Measurements from ENCODE around the gene H2BK1.

Gene H2BK1

GRCh38 chr7:151206914-151207313 is 3.4 kb downstream of the H2BK1 start:
- Histone ChIP-seq H3K79me2 (ENCODE audit: insufficient read depth, low read length) (no peaks in the 10 kb centered on the region), H3K27ac (ENCODE audit: low read length) (no peak overlapping the region), H3K4me1 (ENCODE audit: insufficient read depth, low read length) (no peaks in the 10 kb centered on the region), H3K27me3 (ENCODE audit: insufficient read depth, low read length, poor library complexity) (peaks cover 12% of the 10 kb centered on the region), H3K9ac (ENCODE audit: low read depth, low read length) (no peak overlapping the region), H3K36me3 (ENCODE audit: insufficient read depth, low read length) (no peaks in the 10 kb centered on the region), H3K4me3 (ENCODE audit: low read depth in 1 of 2, low read length in 2 of 2) (no peak overlapping the region), H2AFZ (ENCODE audit: low read depth, low read length) (no peak overlapping the region), H3K4me2 (ENCODE audit: insufficient read depth, low read length) (no peak overlapping the region), H4K20me1 (ENCODE audit: insufficient read depth, low read length) (peaks cover 9% of the 10 kb centered on the region; the same call in 1 of the 2 replicates), H3K9me3 (ENCODE audit: insufficient read depth, low read length, severe bottlenecking) (no peaks in the 10 kb centered on the region)
- TF ChIP-seq CTCF (IDR thresholded peaks at IDR 0.05; ENCODE audit: borderline replicate concordance, extremely low read depth, low read length, poor library complexity, severe bottlenecking) (no peak), EZH2 (IDR thresholded peaks at IDR 0.05; ENCODE audit: borderline replicate concordance, low read depth, low read length, severe bottlenecking) (no peak)
- ATAC-seq (ENCODE audit: insufficient read depth, low read depth) (no peak), DNase-seq (no peak)

- DNase-seq: no peak
- TF ChIP-seq CTCF (IDR thresholded peaks at IDR 0.05; ENCODE audit: borderline replicate concordance, extremely low read depth, low read length, poor library complexity, severe bottlenecking) (no peak), EZH2 (IDR thresholded peaks at IDR 0.05; ENCODE audit: borderline replicate concordance, low read depth, low read length, severe bottlenecking) (no peak)
- Histone ChIP-seq H3K79me2 (ENCODE audit: insufficient read depth, low read length) (no peaks in the 10 kb centered on the region), H3K27ac (ENCODE audit: low read length) (no peak overlapping the region), H3K4me3 (ENCODE audit: low read depth in 1 of 2, low read length in 2 of 2) (no peak overlapping the region), H3K4me1 (ENCODE audit: insufficient read depth, low read length) (no peaks in the 10 kb centered on the region), H3K9ac (ENCODE audit: low read depth, low read length) (no peak overlapping the region), H3K9me3 (ENCODE audit: insufficient read depth, low read length, severe bottlenecking) (no peaks in the 10 kb centered on the region), H3K27me3 (ENCODE audit: insufficient read depth, low read length, poor library complexity) (peaks cover 19% of the 10 kb centered on the region), H2AFZ (ENCODE audit: low read depth, low read length) (no peak overlapping the region), H3K36me3 (ENCODE audit: insufficient read depth, low read length) (no peaks in the 10 kb centered on the region), H3K4me2 (ENCODE audit: insufficient read depth, low read length) (no peak overlapping the region), H4K20me1 (ENCODE audit: insufficient read depth, low read length) (peaks cover 8% of the 10 kb centered on the region; the same call in 1 of the 2 replicates)
- ATAC-seq (ENCODE audit: insufficient read depth, low read depth): no peak
Measured at GRCh38 chr7:151205730-151206129, 4.6 kb downstream of the H2BK1 start.

GRCh38 chr7:151204383-151205032 is 5.8 kb downstream of the H2BK1 start:
- H3K4me2 ChIP-seq (ENCODE audit: insufficient read depth, low read length): no peak overlapping the region
- TF ChIP-seq EZH2 (IDR thresholded peaks at IDR 0.05; ENCODE audit: borderline replicate concordance, low read depth, low read length, severe bottlenecking) (no peak), CTCF (IDR thresholded peaks at IDR 0.05; ENCODE audit: borderline replicate concordance, extremely low read depth, low read length, poor library complexity, severe bottlenecking) (no peak)
- H3K27me3 ChIP-seq (ENCODE audit: insufficient read depth, low read length, poor library complexity): peaks cover 22% of the 10 kb centered on the region
- H3K9ac ChIP-seq (ENCODE audit: low read depth, low read length): no peak overlapping the region
- DNase-seq: no peak
- H3K79me2 ChIP-seq (ENCODE audit: insufficient read depth, low read length): no peaks in the 10 kb centered on the region
- H3K4me3 ChIP-seq (ENCODE audit: low read depth in 1 of 2, low read length in 2 of 2): no peak overlapping the region
- no peaks in the 10 kb centered on the region for H3K36me3 ChIP-seq (ENCODE audit: insufficient read depth, low read length)
- no peak overlapping the region for H3K27ac ChIP-seq (ENCODE audit: low read length)
- H3K9me3 ChIP-seq (ENCODE audit: insufficient read depth, low read length, severe bottlenecking): no peaks in the 10 kb centered on the region
- 0 out of 2 replicates have a peak, but pooled peaks cover 5% of the 10 kb centered on the region for H4K20me1 ChIP-seq (ENCODE audit: insufficient read depth, low read length)
- H3K4me1 ChIP-seq (ENCODE audit: insufficient read depth, low read length): no peaks in the 10 kb centered on the region
- H2AFZ ChIP-seq (ENCODE audit: low read depth, low read length): no peak overlapping the region
- no peak for ATAC-seq (ENCODE audit: insufficient read depth, low read depth)

Measured in DND-41 (cell line).